MM.1S (cell line): ENCODE data around the gene CDC14A.

Source experiments
- DNase-seq: peaks from one replicate; pipeline ENCODE4 v3.0.0-alpha.2; 2015
- H2AFZ ChIP-seq: fragments of 300-600 bp; sonication (generic); 2 replicates; pipeline ENCODE4 v1.6.0; 2016; ENCODE audit warnings: antibody characterized with exemption, low read length
- H3F3A ChIP-seq: fragments of 300-600 bp; sonication (generic); 2 replicates; pipeline ENCODE4 v1.6.1; 2016; ENCODE audit warnings: mild to moderate bottlenecking, antibody characterized with exemption, low read length, moderate library complexity, mixed read lengths; ENCODE audit not compliant: insufficient read depth
- H3K27ac ChIP-seq: fragments of 300-600 bp; sonication (generic); 2 replicates; pipeline ENCODE4 v1.5.1; 2016; ENCODE audit warnings: mild to moderate bottlenecking, low read length
- H3K27me3 ChIP-seq: fragments of 300-600 bp; sonication (generic); replicated peaks from 2 replicates; pipeline ENCODE4 v1.6.0; 2016; ENCODE audit warnings: low read length; ENCODE audit not compliant: insufficient read depth
- H3K36me3 ChIP-seq: fragments of 300-600 bp; sonication (generic); replicated peaks from 2 replicates; pipeline ENCODE4 v1.6.1; 2016; ENCODE audit warnings: mild to moderate bottlenecking, low read length, mixed read lengths; ENCODE audit not compliant: insufficient read depth
- H3K4me1 ChIP-seq: fragments of 300-600 bp; sonication (generic); 2 replicates; pipeline ENCODE4 v1.6.1; 2016; ENCODE audit warnings: low read length, mixed read lengths
- H3K4me2 ChIP-seq: fragments of 300-600 bp; sonication (generic); 2 replicates; pipeline ENCODE4 v1.6.0; 2016; ENCODE audit warnings: low read depth, low read length
- H3K4me3 ChIP-seq: fragments of 300-600 bp; sonication (generic); 2 replicates; pipeline ENCODE4 v1.5.1; 2016; ENCODE audit warnings: low read length, mixed read lengths
- H3K79me2 ChIP-seq: fragments of 300-600 bp; sonication (generic); 2 replicates; pipeline ENCODE4 v1.6.1; 2016; ENCODE audit warnings: mixed run types, low read length, mixed read lengths
- H3K9ac ChIP-seq: fragments of 300-600 bp; sonication (generic); 2 replicates; pipeline ENCODE4 v1.6.1; 2016; ENCODE audit warnings: low read length, mixed read lengths
- H3K9me2 ChIP-seq: fragments of 300-600 bp; sonication (generic); replicated peaks from 2 replicates; pipeline ENCODE4 v1.6.1; 2016; ENCODE audit warnings: mild to moderate bottlenecking, low read length, mixed read lengths; ENCODE audit not compliant: insufficient read depth
- H3K9me3 ChIP-seq: fragments of 300-600 bp; sonication (generic); replicated peaks from 2 replicates; pipeline ENCODE4 v1.6.1; 2016; ENCODE audit warnings: mild to moderate bottlenecking, low read length, mixed read lengths; ENCODE audit not compliant: insufficient read depth
- H4K20me1 ChIP-seq: fragments of 300-600 bp; sonication (generic); 2 replicates; pipeline ENCODE4 v1.6.1; 2016; ENCODE audit warnings: mild to moderate bottlenecking, low read length, moderate library complexity, mixed read lengths; ENCODE audit not compliant: insufficient read depth
- EZH2 ChIP-seq: fragments of 300-600 bp; sonication (generic); optimal IDR thresholded peaks from 2 replicates; pipeline ENCODE3; 2017; ENCODE audit warnings: low read depth, mild to moderate bottlenecking, antibody characterized with exemption, low read length, mixed read lengths
- EZH2phosphoT487 ChIP-seq: fragments of 300-600 bp; sonication (generic); IDR thresholded peaks from 2 replicates; pipeline ENCODE4 v1.6.1; 2018; ENCODE audit warnings: antibody characterized with exemption, low read length
- TF ChIP-seq, protein P1 (sequence below): fragments of 300-600 bp; sonication (generic); IDR thresholded peaks from 2 replicates; pipeline ENCODE4 v1.5.1; 2016; ENCODE audit warnings: antibody characterized with exemption, low read length, mixed read lengths

CDC14A gene

DNA sequence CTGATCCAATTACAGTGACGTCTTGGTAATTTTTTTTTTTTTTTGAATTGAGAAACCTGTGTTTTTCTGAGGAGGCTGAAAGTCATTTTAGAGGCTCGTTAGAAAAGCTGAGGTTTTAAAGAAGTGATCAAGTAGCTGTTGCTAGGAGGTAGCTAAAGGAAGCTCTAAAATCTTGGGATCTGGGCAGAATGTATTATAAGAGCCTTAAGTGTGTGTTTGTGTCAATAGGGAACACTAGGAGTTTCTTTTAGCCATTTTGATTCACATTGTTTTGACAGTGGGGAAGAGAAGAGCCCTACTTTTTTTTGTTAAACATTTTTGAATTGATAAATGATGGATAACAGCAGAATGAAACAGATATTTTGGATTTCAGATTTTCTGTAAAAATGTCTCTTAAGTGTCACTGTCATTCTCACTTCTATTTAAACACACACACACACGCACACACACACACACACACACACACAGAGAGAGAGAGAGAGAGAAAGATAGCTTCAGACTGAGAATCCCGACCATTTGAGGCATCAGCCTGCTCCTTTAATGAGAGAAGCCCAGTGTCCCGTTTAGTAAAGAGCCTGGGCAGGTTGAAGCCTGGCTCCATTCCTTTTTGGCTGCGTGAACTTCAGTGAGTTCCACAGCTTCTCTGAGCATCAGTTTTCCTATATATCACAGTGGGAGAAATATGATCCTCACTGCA lies 106.5 kb downstream of the CDC14A start:
- Histone ChIP-seq H3K36me3 (no peaks in the 10 kb centered on the region), H4K20me1 (no peaks in the 10 kb centered on the region), H3K9me2 (no peaks in the 10 kb centered on the region), H3K4me1 (0 out of 2 replicates have a peak, but pooled peaks cover 3% of the 10 kb centered on the region), H3K9ac (no peak overlapping the region), H2AFZ (no peak overlapping the region), H3F3A (no peaks in the 10 kb centered on the region), H3K79me2 (no peaks in the 10 kb centered on the region), H3K27ac (no peak overlapping the region), H3K27me3 (no peaks in the 10 kb centered on the region), H3K9me3 (no peaks in the 10 kb centered on the region), H3K4me2 (no peak overlapping the region), H3K4me3 (no peak overlapping the region)
- TF ChIP-seq, protein P1, sequence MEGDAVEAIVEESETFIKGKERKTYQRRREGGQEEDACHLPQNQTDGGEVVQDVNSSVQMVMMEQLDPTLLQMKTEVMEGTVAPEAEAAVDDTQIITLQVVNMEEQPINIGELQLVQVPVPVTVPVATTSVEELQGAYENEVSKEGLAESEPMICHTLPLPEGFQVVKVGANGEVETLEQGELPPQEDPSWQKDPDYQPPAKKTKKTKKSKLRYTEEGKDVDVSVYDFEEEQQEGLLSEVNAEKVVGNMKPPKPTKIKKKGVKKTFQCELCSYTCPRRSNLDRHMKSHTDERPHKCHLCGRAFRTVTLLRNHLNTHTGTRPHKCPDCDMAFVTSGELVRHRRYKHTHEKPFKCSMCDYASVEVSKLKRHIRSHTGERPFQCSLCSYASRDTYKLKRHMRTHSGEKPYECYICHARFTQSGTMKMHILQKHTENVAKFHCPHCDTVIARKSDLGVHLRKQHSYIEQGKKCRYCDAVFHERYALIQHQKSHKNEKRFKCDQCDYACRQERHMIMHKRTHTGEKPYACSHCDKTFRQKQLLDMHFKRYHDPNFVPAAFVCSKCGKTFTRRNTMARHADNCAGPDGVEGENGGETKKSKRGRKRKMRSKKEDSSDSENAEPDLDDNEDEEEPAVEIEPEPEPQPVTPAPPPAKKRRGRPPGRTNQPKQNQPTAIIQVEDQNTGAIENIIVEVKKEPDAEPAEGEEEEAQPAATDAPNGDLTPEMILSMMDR: no peak
- no peak for TF ChIP-seq EZH2
- TF ChIP-seq EZH2phosphoT487: no peak
- no peak for DNase-seq

DNA sequence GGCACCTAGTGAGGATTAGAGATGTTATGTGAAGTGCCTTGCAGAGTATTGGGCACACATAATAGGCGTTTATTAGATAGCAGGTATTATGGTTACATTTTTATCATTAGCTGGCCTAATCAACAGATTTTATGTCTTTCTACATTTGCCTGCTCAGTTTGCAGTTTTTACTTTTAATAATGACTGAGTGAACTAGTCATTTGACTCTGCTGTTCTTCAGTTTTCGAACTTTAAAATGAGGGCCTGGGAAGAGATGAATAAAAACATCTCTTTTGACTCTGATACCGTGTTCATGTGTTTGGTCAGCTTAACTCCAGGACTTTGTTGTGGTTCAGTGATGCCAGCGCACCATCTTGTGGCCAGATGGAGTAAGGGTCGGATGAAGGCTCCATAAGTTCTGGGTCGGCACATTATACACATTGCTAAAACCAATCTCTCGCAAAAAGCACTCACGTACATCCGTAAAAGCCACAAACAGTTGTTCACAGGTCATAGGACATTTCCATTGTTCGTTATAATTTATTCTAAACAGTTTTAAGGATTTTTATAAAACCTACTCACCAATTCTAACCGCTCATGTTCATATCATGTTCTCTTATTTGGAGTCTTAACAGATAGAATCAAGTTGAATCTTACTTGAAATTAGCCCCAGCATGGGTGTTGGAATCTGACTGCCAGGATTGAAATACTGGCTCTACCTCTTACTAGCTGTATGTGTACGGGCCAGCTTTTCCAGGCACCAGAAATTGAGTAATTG lies 107.2 kb downstream of the CDC14A start:
- Histone ChIP-seq H3K9me2 (no peaks in the 10 kb centered on the region), H2AFZ (no peak overlapping the region)
- TF ChIP-seq EZH2: no peak
- TF ChIP-seq, protein P1: peak; percentile 69

DNA sequence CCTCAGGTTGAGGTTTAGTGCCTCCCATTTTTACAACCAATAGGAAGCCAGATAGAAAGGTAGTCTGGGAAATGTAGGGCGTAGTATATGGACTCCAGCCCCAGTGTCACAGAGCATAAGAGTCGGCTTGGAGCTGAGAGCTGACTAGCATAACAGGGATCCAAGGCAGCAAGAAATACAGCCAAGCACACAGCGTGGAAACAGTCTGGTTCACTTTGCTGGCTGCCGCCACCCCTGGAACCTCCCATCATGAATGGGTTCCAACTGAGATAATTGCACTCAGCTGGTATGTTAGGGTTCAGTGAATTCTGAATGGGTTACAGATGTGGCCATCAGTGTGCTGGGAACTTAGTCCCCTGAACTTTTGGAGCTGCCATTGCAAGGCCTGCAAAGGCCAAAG lies 108.9 kb downstream of the CDC14A start:
- no peak overlapping the region for H3K4me3 ChIP-seq
- no peak overlapping the region for H3K27ac ChIP-seq
- H3K27me3 ChIP-seq: no peaks in the 10 kb centered on the region
- 0 out of 2 replicates have a peak, but pooled peaks cover 3% of the 10 kb centered on the region for H3K4me1 ChIP-seq
- no peaks in the 10 kb centered on the region for H3F3A ChIP-seq
- H3K9ac ChIP-seq: no peak overlapping the region
- H3K9me2 ChIP-seq: no peaks in the 10 kb centered on the region
- no peaks in the 10 kb centered on the region for H3K36me3 ChIP-seq
- H3K9me3 ChIP-seq: no peaks in the 10 kb centered on the region
- H4K20me1 ChIP-seq: no peaks in the 10 kb centered on the region
- DNase-seq: no peak
- no peak overlapping the region for H3K4me2 ChIP-seq
- no peak overlapping the region for H2AFZ ChIP-seq
- TF ChIP-seq EZH2 (no peak), EZH2phosphoT487 (no peak)
- TF ChIP-seq, protein P1: no peak
- no peaks in the 10 kb centered on the region for H3K79me2 ChIP-seq

More for the DNA sequence above, 107.2 kb downstream of the CDC14A start:
- Histone ChIP-seq H3K36me3 (no peaks in the 10 kb centered on the region), H3K9me3 (no peaks in the 10 kb centered on the region), H3K4me3 (no peak overlapping the region), H3K9ac (no peak overlapping the region), H4K20me1 (no peaks in the 10 kb centered on the region), H3K4me1 (0 out of 2 replicates have a peak, but pooled peaks cover 3% of the 10 kb centered on the region), H3F3A (no peaks in the 10 kb centered on the region), H3K79me2 (no peaks in the 10 kb centered on the region), H3K27ac (no peak overlapping the region), H3K27me3 (no peaks in the 10 kb centered on the region), H3K4me2 (no peak overlapping the region)
- peak; percentile 62 for DNase-seq
